ENCODE results near the gene FBXO42. TPM values are rescaled to one million over a fixed set of nuclear protein-coding genes. Genes with fewer than 3 reads are reported as not detected.

FBXO42 gene
- total and polyA plus RNA-seq, 2 experiments from 2014 or later, result 6.0 to 20.7 TPM

- H2AFZ ChIP-seq, result no peak overlapping the region
- Mint-ChIP-seq H3K4me1 (peaks cover 2% of the 10 kb centered on the region; the same call in 1 of the 3 replicates), H3K27ac (peak overlapping the region; percentile 70; the same call in 1 of the 2 replicates), H3K36me3 (ENCODE audit: low read depth) (peaks cover 8% of the 10 kb centered on the region; the same call in 2 of the 3 replicates), H3K4me3 (no peak overlapping the region), H3K9me3 (no peaks in the 10 kb centered on the region), H3K27me3 (ENCODE audit: insufficient read depth, low read depth, poor library complexity) (peaks cover 2% of the 10 kb centered on the region)
- DNase-seq (ENCODE audit: low spot score) (no peak), ATAC-seq (no peak)
- peaks cover 2% of the 10 kb centered on the region; the same call in 1 of the 2 replicates for H3K36me3 ChIP-seq (ENCODE audit: insufficient read depth)
- TF ChIP-seq ZNF114 (CRISPR knock-in tag; IDR thresholded peaks at IDR 0.05) (no peak), ETS1 (IDR thresholded peaks at IDR 0.05) (no peak), ZNF331 (CRISPR knock-in tag; IDR thresholded peaks at IDR 0.05; ENCODE audit: low read depth) (no peak), NANOG (IDR thresholded peaks at IDR 0.05; ENCODE audit: borderline replicate concordance) (no peak), JUNB (IDR thresholded peaks at IDR 0.05; ENCODE audit: unreplicated experiment) (no peak), STAT1 (IDR thresholded peaks at IDR 0.05; ENCODE audit: unreplicated experiment) (no peak), POLR2AphosphoS5 (IDR thresholded peaks at IDR 0.05; ENCODE audit: low read depth) (no peak), EZH2 (IDR thresholded peaks at IDR 0.05; ENCODE audit: low read depth, unreplicated experiment) (no peak), CREB1 (CRISPR knock-in tag; IDR thresholded peaks at IDR 0.05; ENCODE audit: low read depth) (no peak), EZH2phosphoT487 (IDR thresholded peaks at IDR 0.05; ENCODE audit: unreplicated experiment) (no peak), CTCF (conservative IDR thresholded peaks at IDR 0.05; ENCODE audit: low read depth in 2 of 2) (no peak)
- TF ChIP-seq, protein P1, sequence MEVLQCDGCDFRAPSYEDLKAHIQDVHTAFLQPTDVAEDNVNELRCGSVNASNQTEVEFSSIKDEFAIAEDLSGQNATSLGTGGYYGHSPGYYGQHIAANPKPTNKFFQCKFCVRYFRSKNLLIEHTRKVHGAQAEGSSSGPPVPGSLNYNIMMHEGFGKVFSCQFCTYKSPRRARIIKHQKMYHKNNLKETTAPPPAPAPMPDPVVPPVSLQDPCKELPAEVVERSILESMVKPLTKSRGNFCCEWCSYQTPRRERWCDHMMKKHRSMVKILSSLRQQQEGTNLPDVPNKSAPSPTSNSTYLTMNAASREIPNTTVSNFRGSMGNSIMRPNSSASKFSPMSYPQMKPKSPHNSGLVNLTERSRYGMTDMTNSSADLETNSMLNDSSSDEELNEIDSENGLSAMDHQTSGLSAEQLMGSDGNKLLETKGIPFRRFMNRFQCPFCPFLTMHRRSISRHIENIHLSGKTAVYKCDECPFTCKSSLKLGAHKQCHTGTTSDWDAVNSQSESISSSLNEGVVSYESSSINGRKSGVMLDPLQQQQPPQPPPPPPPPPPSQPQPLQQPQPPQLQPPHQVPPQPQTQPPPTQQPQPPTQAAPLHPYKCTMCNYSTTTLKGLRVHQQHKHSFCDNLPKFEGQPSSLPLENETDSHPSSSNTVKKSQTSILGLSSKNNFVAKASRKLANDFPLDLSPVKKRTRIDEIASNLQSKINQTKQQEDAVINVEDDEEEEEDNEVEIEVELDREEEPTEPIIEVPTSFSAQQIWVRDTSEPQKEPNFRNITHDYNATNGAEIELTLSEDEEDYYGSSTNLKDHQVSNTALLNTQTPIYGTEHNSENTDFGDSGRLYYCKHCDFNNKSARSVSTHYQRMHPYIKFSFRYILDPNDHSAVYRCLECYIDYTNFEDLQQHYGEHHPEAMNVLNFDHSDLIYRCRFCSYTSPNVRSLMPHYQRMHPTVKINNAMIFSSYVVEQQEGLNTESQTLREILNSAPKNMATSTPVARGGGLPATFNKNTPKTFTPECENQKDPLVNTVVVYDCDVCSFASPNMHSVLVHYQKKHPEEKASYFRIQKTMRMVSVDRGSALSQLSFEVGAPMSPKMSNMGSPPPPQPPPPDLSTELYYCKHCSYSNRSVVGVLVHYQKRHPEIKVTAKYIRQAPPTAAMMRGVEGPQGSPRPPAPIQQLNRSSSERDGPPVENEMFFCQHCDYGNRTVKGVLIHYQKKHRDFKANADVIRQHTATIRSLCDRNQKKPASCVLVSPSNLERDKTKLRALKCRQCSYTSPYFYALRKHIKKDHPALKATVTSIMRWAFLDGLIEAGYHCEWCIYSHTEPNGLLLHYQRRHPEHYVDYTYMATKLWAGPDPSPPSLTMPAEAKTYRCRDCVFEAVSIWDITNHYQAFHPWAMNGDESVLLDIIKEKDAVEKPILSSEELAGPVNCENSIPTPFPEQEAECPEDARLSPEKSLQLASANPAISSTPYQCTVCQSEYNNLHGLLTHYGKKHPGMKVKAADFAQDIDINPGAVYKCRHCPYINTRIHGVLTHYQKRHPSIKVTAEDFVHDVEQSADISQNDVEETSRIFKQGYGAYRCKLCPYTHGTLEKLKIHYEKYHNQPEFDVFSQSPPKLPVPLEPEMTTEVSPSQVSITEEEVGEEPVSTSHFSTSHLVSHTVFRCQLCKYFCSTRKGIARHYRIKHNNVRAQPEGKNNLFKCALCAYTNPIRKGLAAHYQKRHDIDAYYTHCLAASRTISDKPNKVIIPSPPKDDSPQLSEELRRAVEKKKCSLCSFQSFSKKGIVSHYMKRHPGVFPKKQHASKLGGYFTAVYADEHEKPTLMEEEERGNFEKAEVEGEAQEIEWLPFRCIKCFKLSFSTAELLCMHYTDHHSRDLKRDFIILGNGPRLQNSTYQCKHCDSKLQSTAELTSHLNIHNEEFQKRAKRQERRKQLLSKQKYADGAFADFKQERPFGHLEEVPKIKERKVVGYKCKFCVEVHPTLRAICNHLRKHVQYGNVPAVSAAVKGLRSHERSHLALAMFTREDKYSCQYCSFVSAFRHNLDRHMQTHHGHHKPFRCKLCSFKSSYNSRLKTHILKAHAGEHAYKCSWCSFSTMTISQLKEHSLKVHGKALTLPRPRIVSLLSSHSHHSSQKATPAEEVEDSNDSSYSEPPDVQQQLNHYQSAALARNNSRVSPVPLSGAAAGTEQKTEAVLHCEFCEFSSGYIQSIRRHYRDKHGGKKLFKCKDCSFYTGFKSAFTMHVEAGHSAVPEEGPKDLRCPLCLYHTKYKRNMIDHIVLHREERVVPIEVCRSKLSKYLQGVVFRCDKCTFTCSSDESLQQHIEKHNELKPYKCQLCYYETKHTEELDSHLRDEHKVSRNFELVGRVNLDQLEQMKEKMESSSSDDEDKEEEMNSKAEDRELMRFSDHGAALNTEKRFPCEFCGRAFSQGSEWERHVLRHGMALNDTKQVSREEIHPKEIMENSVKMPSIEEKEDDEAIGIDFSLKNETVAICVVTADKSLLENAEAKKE (CRISPR knock-in tag; IDR thresholded peaks at IDR 0.05), result no peak
- TF ChIP-seq, protein P2, sequence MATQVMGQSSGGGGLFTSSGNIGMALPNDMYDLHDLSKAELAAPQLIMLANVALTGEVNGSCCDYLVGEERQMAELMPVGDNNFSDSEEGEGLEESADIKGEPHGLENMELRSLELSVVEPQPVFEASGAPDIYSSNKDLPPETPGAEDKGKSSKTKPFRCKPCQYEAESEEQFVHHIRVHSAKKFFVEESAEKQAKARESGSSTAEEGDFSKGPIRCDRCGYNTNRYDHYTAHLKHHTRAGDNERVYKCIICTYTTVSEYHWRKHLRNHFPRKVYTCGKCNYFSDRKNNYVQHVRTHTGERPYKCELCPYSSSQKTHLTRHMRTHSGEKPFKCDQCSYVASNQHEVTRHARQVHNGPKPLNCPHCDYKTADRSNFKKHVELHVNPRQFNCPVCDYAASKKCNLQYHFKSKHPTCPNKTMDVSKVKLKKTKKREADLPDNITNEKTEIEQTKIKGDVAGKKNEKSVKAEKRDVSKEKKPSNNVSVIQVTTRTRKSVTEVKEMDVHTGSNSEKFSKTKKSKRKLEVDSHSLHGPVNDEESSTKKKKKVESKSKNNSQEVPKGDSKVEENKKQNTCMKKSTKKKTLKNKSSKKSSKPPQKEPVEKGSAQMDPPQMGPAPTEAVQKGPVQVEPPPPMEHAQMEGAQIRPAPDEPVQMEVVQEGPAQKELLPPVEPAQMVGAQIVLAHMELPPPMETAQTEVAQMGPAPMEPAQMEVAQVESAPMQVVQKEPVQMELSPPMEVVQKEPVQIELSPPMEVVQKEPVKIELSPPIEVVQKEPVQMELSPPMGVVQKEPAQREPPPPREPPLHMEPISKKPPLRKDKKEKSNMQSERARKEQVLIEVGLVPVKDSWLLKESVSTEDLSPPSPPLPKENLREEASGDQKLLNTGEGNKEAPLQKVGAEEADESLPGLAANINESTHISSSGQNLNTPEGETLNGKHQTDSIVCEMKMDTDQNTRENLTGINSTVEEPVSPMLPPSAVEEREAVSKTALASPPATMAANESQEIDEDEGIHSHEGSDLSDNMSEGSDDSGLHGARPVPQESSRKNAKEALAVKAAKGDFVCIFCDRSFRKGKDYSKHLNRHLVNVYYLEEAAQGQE (IDR thresholded peaks at IDR 0.05; ENCODE audit: unreplicated experiment), result no peak
- H4K20me1 ChIP-seq (replicated peaks; ENCODE audit: insufficient read depth), result peaks cover 5% of the 10 kb centered on the region
- H3F3A ChIP-seq (replicated peaks; ENCODE audit: low read depth), result peaks cover 4% of the 10 kb centered on the region
- no peaks in the 10 kb centered on the region for H3K79me2 ChIP-seq (replicated peaks; ENCODE audit: insufficient read depth)
- H3K9me2 ChIP-seq (ENCODE audit: insufficient read depth), result no peaks in the 10 kb centered on the region
- no peaks in the 10 kb centered on the region for H3K27me3 ChIP-seq (ENCODE audit: insufficient read depth)
- H3K4me2 ChIP-seq, result no peak overlapping the region
- H3K4me3 ChIP-seq, result no peak overlapping the region
- no peak overlapping the region for H3K27ac ChIP-seq (ENCODE audit: low read depth)
- H3K4me1 ChIP-seq (ENCODE audit: insufficient read depth), result no peaks in the 10 kb centered on the region
Observed at GRCh38 chr1:16246961-16247360, 105.3 kb downstream of the FBXO42 start.
